HS-5 (cell line): ENCODE measurements around the gene MTFMT.
"Not testable (repeated sequence)": the region's sequence is repeated elsewhere in the genome, so short reads cannot be mapped to it uniquely, and the experiment has no call there.

ENCODE experiments used
- DNase-seq: peaks from one replicate; pipeline ENCODE4 v3.0.0-alpha.2; 2012; ENCODE audit warnings: low read depth

The MTFMT gene

DNA sequence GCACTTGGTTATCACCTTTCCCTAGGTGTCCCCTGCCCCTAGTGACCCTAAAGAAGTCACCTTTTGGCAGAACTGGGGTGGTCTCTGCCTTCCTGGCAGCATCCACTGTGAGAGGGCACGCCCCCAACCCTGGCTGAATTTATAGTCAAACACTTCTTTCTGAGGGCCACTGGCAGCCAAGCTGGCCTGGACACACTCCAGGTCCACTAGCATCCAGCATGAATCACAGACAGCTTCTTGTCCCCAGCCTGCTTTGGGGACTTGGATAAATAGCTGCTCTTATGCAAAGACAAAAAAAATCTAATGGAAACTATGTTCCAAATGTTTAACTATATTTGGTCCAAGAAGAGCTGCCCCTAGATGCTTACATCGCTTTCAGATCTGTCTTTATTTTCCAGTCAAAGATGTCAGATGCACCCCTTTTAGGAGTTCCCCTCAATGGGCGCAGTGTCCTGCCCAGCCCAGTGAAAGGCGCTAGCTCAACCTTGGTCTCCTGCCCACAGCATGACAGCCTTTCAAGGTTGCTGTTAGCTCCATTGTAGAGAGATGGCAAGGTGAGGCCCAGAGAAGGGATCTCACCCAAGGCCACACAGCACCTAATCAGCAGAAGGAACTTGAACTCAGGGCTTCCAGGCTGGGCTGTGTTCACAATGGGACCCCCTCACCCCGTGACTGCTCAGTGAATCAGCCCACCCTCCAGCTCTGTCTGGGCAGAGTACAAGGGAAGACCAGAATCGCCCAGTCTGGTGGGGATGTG, 31.4 kb upstream of the MTFMT start:
- no peak for DNase-seq

DNA sequence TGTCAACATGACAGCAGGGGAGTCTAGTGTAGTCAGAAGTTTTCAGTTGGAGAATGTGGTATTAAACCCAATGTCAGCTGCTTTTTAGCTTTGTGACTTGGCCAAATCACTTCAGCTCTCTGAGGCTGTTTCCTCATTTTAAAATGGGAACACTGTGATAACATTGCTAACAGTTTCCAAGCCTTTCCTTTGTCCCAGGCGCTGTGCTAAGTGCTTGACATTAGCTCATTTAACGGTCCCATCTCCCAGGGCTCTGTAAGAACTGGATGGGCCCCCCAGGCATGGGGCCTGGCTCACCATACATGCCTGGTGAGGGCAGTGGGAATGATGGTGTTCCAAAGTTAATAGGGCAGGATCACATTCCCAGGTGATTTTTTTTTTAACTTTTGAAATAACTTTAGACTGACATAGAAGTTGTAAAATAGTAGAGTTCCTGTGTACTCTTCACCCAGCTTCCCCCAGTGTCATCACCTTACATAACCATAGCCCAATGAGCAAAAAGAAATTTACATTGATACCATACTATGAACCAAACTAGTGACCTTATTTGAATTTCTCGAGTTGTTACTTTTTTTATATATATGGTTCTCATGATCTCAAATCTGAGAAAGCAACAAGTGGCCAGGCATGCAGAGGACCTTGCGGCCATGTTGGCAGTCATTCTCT, 30.6 kb upstream of the MTFMT start:
- DNase-seq = no peak

DNA sequence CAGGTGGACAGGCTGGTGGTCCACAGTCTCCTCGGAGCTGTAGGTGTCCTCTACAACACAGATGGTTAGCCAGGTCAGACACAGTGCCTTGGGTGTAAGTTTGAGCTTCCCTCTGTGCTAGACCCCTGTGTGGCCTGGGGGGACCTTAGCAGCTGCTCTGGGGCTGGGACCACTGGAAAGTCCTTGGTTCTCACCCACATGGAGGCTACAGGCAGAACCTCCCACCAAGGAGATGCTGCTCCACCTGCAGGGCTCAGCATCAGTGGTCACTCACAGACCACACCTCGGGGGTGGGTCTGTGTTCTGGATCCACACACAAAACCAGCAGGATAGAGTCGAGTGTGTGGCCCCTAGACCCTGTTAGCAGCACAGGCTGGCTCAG, 29.9 kb upstream of the MTFMT start:
- DNase-seq = no peak

DNA sequence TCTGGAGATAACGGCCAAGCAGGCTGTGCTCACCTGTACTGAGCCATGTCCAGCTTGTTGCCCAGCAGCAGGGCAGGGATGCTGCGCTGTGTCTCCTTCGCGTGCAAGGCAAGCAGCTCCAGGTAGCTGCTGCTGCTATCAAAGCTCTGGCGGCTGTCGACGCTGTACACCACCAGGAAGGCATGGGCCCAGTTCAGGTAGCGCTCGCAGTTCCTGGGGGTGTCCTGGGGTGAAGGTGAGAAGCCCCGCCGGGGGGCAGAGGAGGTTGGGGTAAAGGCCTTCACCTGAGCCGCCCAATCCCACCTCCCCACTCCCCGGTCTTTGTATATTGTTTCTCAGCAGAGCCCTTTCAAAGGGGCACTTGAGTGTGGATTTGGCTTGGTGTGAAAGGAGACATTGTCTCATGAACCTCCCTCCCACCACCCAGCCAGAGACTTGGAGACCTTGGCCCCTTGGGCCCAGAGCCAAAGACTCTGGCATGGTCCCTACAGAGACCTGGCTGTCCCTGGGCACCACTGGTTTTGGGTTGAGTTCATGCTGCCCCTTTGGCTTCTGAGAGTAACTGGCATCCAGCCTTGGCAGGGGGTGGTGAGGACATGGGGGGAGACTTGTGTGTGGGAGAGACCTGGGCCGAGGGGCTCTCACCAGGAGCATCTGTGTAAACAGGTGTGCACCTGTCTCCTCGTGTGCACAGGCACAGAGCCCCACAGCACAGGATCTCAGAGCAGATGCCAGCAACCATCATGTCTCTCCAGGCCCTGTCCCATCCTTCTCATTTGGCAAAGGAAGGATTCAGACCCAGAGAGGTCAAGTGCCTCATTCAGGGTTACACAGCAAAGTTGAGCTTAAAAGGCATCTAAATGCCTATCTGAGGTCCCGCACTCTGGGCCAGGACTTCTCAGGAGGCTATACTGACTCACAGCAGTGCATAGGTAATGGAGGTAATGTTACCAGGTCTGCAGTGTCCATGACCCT, 29.2 kb upstream of the MTFMT start:
- no peak for DNase-seq

DNA sequence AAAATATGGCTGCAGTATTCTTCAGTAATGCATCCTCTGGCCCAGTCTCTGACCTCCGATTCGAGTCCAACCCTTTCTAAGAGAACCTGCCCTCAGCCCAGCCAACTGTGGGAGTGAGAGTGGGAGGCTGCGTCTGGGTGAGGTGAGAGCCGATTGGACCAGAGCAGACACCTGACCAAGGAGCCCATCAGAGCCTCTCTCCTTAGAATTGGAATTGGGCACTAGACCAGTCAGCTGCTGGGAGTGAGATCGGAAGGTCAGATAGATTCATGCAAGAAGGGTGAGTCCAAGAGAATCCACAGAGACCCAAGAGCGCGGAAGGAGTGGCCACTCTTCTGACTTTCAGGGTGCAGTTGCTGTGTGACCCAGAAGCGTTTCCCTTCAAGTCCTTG, 28.1 kb upstream of the MTFMT start:
- no peak for DNase-seq

DNA sequence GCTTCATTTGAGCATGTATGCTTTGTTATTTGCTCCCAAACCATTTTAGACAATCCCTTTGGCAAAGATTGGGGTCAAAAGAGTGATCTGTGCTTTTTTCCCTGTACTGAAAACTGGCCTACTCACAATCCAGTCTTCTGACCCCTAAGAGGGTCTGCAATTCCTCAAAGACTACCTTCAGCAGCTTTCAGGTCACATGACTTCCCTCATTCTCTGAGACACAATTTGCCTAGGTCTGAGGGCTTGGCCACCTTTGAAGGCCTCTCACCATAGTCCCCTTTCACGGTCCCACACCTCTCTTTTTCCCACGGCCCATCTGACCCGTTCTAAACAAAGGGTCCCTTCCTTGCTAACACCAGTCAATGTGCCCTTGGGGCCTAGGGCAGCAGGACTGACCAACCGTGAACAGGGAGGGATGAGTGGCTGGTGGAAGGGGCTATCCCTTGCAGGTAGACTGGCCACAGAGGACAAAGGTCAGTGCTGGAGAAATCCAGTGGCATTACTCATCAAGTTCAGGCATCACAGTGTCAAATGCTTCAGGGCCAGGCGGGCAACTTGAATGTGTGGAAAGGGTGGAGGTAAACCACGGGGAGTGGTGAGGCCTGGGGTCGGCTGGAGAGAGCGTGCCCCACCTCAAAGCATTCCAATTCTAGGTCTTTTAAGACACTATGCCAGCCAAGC, 27.6 kb upstream of the MTFMT start:
- no peak for DNase-seq

DNA sequence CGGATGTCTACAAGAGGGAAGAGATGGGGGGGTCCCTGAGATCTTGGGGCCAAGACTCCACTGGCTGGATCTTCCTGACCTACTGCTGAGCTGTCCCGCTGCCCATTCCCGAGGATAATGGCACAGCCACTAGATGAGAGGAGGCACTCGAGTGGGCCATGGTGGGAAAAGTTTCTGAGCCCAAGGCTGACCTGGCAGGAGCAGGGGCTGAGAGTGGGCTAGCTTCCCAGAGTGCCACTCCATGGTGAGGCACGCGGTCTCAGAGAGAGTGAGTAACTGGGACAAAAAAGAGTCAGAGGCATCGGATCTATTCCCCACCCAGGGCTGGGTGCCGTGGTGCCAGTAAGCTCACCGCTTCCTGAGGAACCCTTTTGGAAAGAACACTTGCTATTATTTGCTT, 26.7 kb upstream of the MTFMT start:
- DNase-seq = no peak

DNA sequence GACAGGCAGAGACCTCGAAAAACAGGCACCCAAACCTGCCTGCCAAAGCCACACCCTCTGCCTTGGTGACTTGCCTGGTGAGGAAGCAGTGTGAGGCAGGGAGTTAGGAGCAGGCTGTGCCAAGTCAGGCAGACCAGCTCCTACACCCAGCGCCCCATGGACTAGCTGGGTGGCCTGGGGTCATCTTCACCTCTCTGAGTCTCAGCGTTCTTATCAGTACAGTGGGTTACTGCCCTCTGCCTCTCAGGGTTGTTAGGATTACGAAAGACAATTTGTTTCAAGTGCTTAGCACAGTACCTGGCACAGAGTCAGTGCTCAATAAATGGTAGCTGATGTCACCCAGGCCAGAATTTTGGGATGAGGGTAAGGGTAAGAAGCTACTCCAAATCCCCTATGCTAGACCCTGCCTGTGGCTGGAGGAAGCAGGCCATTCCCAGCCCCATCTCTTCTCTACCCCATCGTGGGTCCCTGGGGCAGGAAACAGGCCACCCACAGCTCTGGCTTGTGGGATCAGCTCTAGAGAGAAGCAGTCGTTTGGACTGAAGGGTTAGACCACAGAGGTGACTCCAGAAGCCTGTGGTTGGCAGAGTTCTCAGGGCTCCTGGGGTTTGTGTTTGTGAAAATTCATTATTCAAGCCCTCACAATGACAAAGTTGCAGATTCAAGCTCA, 25.9 kb upstream of the MTFMT start:
- no peak for DNase-seq

DNA sequence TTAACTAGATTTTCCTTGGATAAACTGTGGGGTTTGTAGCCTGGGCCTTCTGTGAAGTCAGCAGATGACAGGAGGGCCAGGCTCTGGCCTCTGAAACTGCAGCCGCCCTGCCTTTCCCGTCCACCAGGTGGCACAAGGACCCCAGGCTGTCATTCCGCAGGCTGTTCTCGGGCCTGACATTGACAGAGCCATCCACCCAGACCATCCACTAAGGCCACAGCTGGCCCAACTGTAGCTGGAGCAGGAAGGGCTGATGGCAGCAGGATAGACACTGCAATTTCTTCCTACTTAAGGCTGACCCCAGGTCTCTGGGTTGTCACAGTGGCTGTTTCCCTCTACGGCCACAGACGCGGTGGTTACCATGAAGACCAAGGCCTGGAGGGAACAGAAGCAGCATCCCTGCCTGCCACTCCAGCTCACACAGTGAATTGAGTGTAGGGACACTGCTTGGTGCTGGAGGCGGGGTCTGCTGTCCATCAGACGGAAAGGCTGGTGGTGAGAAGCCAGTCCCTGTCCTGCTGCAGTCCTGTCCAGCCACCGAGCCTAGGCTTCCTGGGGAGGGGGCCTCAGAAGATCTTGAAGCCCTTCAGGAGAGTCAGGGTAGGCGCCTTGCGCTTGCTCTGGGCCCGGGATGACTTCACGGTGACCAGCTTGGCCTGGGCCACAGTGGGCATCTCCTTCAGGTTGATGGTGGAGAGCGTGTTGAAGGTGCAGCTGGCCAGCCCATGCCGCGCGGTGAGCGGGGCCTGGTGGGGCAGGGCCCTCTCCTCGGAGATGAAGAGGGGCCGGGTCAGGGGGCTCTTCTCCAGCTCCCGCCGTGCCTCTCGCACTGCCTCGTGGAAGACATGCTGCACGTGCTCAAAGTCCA, 25.1 kb upstream of the MTFMT start:
- no peak for DNase-seq

DNA sequence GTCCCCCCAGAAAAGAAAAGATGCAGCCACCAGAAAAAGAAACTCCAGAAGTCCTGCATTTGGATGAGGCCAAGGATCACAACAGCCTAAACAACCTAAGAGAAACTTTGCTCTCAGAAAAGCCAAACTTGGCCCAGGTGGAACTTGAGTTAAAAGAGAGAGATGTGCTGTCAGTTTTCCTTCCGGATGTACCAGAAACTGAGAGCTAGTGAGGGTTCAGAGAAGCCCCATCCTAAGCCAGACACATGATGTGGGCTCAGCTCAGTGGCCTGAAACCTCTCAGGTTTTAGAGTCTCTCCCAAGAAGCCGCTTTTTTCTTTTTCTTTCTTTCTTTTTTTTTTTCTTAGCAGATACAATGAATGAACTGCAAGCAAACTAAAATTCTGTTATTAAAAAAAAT, 23.5 kb upstream of the MTFMT start:
- DNase-seq = no peak

DNA sequence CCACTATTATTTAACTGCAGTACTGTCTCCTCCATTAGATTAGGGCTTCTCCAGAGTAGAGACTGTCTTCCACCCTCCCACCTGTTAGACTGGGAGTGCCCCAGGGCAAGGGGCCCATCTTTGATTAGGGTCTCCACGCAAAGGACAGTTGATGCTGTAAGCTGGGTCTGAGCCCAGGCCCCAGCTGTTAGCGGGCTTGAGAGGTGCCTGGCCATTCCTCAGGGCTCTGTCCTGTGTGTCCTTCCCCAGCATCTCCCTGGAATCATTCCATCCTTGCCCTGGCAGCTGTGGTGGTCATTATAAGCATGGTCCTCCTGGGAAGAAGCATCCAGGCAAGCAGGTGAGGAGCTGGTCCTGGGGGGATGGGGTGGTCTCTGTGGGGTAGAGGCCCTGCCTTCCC, 21.8 kb upstream of the MTFMT start:
- DNase-seq = no peak

DNA sequence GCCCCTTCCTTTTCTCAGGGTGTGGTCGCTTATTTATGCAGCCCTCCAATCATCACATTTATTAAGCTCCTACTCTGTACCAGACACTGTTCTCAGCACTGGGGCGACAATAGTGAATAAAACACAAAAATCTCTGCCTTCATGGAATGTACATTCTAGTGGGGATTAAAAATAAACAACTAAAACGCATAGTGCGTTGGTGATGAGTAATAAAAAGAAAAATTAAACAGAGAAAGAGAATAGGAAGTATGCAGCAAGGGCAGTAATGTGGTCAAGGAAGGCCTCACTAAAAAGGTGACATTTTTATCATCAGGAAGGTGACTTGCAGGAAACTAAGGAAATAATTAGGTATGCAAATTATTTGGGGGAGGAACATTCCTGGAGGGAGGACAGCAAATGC, 20.8 kb upstream of the MTFMT start:
- DNase-seq = no peak

DNA sequence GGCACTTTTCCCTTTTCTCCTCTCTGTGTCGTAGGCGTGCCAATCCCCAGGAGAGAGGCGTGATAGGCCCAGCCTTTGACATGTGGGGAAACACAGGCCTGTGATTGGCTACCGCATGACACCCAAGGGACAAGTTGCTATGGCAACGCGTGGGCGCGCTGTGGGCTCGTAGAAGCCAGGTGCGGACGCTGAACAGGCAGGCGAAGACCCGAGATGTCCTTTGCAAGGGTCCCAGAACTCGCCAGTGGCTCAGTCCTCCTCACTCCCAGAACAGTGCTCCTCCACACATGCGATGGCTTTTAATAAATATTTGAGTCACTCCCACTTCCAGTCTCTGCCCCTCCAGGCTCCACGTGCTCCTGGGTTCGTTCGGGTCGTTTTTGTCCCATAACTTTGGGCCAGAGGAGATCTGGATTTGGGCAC, 20.0 kb upstream of the MTFMT start:
- peak; percentile 79 for DNase-seq

DNA sequence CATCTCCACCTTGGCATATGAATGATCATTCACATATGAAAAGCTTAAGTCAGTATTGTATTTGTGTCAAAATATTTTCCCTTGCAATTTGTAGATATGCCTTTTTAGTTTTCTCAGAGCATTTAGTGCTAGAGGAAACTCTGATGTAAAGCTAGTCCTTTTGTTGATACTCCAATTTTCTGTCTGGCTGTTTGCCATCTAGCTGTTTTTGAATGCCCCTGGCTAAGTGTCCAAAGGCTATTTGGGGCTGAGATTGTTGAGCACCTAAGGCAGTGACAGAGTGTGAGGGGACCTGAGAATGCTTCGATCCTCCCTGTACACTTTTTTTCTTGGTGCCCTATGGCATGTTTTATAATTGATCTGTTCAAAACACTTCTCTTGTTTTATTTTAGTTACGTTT, 18.8 kb upstream of the MTFMT start:
- no peak for DNase-seq

DNA sequence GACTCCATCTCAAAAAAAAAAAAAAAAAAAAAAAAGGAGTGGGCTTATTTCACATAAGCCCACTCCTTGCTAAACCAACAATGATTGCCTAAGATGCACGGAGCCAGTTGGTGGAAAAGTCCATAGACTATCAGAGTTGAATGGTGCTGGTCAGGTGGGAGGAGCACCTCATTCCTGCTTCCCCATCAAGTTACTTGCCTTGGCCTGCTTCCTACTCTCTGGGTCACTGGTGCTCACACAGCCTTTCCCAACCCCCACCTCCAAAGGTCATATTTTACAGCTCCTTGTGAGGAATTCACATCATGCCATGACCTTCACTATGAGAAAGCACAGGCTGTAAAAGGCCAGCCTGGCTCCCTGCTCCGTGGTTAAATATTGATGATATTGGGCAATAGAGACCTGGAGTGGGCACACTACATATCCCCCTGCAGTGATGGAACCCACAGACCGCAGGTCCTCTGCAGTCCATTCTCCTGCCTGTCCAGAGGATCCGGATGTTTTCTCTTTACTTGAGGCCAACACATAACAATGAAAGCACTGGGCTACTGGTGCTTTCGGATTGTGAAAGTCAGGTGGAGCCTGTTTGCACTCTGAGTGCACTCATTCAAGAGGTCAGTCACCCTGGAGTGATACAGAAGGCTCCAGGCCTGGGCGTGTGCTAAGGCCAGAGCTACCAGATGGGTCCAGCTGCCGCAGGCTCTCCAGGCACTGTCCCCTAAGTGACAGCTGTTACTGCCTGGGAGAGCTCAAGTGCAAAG, 15.5 kb upstream of the MTFMT start, which contains the start of gene SLC51B:
SLC51B (plus strand) TSS at position 664 of the 758 bp plus-strand sequence. CDS start 4,618 bp downstream, outside the sequence.
- DNase-seq = no peak

DNA sequence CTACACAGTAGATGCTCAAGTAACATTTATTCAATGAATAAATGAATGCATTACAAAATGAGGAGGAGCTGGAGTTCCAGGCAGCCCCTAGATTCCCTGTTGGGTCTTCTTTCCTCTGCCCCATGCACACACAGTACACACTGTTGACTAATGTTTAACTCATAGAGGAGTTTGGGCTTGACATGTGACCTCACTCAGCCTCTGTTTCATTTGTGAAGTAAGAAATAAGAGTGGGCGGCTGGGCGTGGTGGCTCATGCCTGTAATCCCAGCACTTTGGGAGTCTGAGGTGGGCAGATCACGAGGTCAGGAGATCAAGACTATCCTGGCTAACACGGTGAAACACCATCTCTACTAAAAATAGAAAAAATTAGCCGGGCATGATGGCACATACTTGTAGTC, 14.8 kb upstream of the MTFMT start:
- DNase-seq = not testable (repeated sequence)

DNA sequence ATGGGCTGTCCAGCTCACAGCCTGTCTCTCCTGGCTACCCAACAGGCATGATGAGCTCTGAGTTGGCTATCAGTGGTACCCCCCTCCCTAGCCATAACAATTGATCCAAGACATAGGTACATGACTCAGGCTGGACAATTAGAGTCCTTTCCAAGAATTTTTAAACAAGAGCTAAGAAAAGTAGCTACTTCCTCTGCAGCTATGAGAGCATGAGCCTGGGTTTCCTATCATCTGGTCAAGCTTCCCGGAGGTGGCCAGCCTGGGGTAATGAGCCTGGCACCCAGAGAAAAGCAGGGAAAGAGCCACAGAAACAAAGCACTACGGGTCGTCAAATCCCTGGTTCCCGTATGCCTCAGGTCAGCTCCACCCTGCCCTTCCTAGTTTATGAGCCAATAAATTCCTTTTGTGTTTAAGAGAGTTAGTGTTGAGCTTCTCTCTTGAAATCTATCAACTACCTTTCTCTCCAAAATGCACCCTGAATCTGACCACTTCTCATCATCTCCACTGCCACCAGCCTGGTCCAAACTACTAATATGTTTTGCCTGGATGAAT, 13.4 kb upstream of the MTFMT start:
- no peak for DNase-seq

DNA sequence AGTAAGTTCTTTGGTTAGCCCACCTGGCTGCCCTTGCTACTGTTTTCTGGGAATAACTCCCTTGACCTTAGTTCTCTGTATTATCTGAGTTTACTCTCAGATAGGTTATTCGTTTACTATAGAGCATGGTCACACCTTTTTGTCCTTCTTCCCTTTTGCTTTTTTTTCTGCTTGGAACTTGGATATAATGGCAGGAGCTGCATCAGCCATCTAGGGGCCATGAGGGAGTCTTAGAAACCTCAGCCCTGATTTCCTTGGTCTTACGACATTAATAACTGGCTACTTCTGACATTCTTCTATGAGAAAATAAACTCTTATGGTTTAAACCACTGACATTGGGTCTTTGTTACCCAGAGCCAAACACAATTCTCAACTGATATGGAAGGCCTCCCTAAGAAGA, 12.3 kb upstream of the MTFMT start:
- DNase-seq = no peak

DNA sequence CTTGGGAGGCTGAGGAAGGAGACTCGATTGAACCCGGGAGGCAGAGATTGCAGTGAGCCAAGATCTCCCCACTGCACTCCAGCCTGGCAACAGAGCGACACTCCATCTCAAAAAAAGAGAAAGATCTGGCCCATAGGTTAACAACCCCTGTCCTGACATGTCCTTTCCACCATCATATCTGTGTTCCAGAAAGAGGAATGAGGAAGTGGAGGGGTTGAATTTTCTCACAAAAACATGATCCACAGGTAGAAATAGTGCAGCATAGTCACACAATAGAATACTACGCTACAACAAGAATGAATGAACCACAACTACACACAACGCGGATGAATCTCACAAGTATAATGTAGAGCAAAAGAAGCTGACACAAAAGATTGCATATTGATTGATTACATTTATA, 11.0 kb upstream of the MTFMT start:
- no peak for DNase-seq
